Effector CD8-positive, alpha-beta T cell (primary cell): ENCODE data around the gene OR6C65.
"Not testable (repeated sequence)": the region's sequence is repeated elsewhere in the genome, so short reads cannot be mapped to it uniquely, and the experiment has no call there.

Experiments
- DNase-seq: peaks from one replicate; lab custom pipeline; 2025; lab: John Stamatoyannopoulos, UW
- total RNA-seq, 4 experiments: gene quantifications; one replicate each; lab custom pipeline; 2026; lab: John Stamatoyannopoulos, UW

OR6C65 gene
- 0 to 0.09 (median 0) reads per million in 4 experiments for total RNA-seq

DNA sequence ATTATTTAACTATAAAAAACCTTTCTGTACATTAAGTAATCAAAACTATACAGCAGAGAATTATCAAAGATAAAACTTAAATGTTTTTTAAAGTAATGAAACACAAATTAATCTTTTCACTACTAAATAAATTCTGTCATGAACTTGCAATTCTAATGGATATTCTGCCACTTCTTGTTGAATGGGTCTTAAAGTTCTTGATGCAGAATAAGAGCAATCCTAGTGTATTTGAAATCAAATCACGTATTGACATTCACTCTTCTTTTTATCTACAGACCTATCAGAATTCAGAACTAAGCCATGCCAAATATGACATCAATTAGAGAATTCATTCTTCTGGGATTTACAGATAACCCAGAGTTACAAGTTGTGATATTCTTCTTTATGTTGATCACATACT lies at the start of gene OR6C65:
Gene OR6C65 (plus strand): TSS at position 301 of the 400 bp plus-strand sequence. CDS start 0 bp downstream, at position 301.
- no peak for DNase-seq

DNA sequence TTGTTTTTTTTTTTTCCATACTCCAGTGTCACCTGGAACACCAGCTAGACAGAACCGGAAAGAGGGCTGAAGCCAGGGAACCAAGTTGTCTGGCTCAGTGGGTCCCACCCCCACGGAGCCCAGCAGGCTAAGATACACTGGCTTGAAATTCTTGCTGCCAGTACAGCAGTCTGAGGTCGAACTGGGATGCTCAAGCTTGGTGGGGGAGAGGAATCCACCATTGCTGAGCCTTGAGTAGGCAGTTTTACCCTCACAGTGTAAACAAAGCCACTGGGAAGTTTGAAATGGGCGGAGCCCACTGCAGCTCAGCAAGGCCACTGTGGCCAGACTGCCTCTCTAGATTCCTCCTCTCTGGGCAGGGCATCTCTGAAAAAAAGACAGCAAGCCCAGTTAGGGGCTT lies 45.0 kb upstream of the OR6C65 start:
- DNase-seq, result not testable (repeated sequence)

DNA sequence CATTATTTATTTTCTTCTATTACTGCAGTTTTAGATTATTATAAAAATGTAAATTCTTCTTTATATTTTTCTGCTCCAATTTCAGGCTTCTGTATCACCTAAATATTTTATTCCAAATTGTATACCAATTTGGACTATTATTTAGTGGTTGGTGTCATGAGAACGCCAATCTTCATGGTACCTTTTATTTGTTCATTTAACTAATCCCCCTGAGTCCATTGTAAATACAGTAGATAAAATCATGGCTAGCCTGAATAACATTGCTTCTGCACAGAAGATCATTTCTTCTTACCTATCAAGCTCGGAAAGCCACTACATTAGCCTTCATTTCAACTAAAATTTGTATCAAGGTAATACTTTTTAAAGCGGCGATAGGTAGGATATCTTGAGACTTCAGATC lies 37.7 kb upstream of the OR6C65 start, which contains the start of gene OR6C75:
Gene OR6C75 (plus strand): TSS at position 301 of the 400 bp plus-strand sequence. CDS start 2,136 bp downstream, outside the sequence.
- DNase-seq, result no peak

DNA sequence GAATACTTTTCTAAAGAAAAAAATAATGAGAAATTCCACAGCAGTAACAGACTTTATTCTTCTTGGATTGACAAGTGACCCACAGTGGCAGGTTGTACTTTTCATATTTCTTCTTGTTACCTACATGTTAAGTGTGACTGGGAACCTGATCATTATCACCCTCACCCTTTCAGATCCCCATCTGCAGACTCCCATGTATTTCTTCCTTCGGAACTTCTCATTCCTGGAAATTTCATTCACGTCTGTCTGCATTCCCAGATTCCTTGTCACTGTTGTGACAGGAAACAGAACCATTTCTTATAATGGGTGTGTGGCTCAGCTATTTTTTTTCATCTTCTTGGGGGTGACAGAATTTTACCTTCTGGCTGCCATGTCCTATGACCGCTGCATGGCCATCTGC lies 35.2 kb upstream of the OR6C65 start:
- DNase-seq, result no peak

DNA sequence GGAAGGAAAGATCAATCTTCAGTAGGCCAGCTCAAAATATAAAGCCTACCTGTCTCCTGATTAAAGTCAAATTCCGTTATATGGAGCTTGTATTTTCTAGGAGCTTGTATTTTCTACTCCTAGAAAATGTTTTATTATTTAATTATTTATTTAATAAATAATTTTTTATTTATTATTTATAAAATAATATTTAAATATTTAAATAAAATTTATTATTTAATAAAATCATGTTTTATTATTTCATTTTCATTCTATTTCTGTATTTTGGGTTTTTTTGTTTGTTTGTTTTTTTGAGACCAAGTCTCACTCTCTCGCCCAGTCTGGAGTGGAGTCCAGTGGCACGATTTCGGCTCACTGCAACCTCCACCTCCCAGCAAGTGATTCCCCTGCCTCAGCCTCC lies 27.8 kb upstream of the OR6C65 start:
- no peak for DNase-seq

DNA sequence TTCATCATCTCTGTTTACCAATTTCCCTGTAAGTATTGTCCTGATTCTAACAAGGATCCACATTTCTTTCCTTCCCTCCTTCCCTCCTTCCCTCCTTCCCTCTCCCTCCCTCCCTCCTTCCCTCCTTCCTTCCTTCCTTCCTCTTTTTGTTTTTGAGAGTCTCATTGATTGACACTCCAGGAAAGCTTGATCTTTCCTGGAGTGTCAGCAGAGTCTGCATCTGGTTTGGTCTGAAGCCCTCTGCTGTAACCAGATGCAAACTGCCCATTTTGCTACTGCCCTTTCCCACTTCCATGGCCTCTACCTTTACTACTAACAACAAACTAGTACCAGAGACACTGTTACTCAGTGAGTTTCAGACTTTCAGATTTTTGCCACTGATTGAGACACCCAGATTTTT lies 14.4 kb upstream of the OR6C65 start:
- DNase-seq, result no peak

DNA sequence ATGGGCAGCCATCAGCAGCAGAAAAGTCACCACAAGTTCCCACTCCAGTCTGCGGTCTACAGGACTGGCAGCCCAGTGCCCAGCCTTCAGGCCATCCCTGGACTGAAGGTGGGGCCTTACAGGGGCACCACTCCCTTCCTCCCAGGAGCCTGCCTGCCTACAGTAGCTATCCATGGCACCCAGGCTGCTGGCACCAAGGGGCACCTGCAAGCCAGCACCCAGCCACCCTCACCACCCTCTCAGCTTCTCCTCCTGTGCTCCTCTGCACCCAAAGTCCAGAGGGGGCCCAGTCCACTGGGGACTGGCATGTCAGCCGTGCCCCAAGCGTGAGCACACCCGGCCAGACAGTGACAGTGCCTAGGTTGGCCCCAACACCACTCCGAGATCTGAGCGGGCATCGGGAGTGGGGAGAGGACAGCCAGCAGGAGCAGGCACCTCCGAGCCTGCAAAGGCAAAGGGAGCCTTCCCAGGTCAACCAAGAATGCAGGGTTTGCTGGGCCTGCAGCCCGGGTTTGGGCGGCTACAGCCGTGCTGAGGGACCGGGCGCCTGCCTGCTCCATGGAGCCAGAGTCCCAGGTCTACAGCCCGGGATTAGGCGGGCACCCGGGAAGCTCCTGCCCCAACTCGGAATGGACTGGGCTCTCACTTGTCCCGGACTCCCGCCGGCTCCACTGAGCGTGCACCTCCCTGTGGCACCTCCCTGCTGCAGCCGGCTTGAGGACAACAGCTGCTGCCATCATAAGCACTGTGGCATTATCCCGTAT lies 8.1 kb upstream of the OR6C65 start:
- no peak for DNase-seq

DNA sequence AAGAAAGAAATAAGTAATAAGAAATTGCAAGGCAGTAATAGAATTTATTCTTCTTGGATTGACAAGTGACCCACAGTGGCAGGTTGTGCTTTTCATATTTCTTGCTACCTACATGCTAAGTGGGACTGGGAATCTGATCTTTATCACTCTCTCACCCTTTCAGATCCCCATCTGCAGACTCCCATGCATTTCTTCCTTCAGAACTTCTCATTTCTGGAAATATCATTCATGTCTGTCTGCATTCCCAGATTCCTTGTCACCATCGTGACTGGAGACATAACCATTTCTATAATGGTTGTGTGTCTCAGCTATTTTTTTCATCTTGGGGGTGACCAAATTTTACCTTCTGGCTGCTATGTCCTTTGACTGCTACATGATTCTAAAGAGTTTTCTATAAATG lies 4.0 kb upstream of the OR6C65 start:
- no peak for DNase-seq

DNA sequence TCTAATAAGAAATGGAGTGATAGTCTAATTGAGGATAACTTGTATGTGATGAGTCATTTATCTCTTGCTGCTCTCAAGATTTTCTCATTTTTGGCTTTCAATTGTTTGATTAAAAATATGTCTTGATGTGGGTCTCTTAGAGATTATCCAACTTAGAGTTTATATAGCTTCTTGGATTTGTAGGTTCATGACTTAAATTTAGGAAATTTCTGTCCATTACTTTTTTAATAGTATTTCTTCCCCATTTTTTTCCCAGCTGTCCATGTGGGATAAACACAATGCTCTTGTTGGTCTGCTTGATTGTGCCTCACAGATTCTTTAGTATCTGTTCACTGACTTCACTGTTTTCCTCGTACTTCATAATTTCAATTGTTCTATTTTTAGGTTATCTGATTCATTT lies 7.5 kb downstream of the OR6C65 start:
- no peak for DNase-seq

DNA sequence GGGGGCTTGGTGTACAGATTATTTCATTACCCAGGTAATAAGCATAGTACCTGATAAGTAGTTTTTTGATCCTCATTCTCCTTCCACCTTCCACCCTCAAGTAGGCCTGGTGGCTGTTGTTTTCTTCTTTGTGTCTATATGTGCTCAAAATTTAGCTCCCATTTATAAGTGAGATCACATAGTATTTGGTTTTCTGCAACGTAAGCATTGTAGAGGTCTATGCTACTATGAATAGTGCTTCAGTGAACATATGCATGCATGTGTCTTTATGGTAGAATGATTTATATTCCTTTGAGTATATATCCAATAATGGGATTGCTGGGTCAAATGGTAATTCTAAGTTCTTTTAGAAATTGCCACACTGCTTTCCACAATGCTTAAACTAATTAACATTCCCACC lies 8.8 kb downstream of the OR6C65 start:
- DNase-seq, result not testable (repeated sequence)

DNA sequence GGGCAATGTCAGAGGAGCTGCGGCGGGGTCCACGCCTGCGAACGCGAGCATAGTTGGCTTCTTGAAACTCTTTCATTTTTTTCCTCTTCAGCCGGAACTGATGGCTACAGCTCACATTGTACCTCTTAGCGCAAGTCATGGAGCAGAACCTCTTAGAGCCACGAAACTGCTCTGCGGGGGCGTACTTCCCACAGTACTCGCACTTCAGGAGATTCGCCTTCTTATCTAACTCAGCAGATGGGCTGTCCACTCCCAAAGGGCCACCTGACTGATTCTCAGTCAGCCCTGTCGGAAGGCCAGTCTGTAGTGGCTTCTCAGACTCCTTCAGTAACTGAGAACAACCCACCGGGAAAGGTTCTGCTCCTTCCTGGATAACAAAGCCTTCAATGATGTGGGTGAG lies 11.8 kb downstream of the OR6C65 start:
- DNase-seq, result not testable (repeated sequence)

DNA sequence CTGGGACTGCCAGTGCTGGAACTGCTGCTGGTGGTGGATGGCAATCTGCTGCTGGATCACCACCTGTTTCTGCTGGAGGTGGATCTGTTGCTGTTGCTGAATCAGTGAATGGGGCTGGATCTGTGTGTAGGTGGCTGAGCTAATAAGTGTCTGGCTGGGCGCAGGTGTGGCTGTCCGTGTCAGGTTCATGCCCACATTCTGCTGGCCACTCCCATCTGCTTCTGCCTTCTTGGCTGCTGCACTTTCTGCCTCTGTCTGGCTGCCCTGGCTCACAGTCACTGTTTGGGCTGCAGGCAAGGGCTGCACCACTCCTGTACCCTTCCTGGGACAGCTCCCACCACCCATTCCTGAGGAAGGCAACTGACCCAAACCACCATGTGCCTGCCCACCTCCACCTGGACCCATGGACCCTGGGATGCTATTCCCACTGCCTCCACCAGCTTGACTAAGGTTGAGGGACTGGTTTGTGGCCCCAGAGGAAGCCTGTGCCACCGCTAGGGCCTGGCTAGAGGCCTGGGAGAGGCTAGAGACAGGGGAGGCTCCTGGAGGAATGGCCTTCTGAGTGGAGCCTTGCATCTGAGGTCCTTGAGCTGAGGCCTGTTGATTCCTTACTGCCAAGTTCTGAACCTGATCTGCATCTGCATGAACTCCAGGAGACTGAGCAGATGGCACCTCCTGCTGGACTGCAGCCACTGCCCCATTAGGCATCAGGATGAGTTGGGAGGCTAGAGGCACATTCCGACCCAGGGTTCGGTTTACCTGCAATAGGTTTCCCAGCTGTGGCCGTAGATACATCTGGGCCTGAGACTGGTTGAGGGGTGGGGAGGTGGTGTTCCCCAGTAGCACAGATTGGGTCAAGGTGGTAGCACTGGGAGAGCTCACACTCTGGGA lies 13.4 kb downstream of the OR6C65 start:
- DNase-seq, result not testable (repeated sequence)

DNA sequence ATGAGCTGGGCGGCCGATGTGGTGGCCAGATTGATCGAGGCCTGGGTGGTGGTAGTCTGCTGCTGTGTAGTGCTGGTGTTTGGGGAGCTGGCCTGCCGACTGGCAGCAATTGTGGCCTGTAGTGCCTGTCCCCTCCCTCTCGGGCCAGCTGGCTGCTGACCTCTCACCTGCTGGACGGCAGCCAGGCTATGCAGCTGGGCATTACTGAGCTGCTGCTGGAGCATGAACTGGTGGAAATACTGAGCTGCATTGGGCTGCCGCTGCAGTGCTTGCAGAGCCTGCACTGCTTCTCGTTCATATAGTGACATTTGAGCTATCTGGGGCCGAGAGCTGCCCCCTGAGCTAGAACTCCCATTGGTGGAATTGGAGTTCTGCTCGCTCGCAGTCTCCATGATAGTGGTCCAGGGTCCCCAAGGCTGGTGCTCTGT lies 14.1 kb downstream of the OR6C65 start:
- DNase-seq, result not testable (repeated sequence)

DNA sequence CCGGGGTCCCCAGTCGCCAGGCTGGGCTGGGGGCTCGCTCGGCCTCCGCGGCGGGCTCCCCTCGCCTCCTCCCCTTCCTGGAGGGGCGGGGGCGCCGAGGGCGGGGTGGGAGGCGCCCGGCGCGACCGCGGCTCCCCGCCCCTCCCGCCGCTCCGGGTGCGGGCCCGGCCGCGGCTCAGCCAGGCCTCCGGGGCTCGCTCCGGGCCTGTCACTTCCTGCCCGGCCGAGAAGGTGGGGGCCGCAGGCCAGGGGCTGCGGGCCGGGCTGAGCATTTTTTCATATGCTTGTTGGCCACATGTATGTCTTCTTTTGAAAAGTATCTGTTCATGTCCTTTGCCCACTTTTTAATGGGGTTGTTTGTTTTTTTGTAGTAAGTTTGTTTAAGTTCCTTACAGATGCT lies 14.6 kb downstream of the OR6C65 start:
- DNase-seq, result not testable (repeated sequence)

DNA sequence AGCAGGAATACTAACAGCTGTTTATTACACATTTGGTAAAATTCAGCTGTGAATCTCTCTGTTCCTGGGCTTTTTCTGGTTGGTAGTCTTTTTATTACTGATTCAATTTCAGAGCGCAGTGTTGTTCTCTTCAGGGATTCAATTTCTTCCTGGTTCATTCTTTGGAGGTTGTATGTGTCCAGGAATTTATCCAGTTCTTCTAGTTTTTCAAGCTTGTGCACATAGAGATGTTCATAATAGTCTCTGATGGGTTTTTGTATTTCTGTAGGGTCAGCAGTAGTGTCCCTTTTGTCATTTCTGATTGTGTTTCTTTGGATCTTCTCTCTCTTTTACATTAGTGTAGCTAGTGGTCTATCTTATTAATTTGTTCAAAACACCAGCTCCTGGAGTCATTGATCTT lies 16.6 kb downstream of the OR6C65 start:
- DNase-seq, result no peak

DNA sequence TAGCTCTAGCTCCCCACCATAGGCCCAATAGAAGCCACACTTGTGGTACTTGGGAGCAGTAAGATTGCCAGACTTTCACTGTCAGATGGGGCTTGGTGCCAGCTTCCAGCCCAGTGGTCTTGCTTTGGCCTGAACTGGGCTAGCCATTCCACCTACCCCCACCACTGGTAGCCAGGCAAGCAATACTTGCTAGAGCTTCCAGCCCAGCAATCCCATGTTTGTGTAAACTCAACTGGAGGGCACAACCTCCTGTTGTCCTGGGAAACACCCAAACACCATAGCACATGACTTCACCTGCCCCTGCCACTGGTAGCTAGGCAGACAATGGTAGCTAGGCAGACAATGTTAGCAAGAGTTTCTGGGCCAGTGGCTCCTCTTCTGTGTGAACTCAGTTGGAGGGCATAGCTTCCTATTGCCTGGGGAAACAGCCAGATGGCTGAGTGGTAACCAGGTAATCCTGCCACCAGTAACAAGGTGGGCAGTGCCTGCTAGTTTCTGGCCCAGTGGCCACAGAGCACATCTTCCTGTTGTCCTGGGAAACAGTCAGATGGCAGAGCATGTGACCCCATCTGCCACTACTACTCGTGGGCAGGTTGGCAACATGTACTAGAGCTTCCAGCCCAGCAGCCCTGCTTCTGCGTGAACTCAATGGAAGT lies 20.1 kb downstream of the OR6C65 start:
- DNase-seq, result no peak

DNA sequence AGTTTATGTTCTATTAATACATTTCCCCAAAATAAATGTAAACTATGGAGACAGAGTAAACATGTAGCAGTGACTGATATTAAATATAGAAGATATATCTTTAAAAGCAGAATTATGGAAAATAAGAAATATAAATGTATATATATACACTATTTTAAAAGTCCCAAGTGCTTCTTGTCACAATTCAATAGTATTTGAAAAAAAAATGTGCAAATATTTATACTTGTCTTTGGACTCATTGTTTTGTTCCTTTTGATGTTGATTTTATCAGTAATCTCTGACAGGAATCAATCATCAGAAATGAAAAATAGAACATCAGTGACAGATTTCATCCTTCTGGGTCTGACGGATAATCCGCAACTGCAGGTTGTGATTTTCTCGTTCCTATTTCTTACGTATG lies 25.6 kb downstream of the OR6C65 start, which contains the start of gene OR6C76:
Gene OR6C76 (plus strand): TSS at position 301 of the 400 bp plus-strand sequence. CDS start 0 bp downstream, at position 301.
- DNase-seq, result no peak

DNA sequence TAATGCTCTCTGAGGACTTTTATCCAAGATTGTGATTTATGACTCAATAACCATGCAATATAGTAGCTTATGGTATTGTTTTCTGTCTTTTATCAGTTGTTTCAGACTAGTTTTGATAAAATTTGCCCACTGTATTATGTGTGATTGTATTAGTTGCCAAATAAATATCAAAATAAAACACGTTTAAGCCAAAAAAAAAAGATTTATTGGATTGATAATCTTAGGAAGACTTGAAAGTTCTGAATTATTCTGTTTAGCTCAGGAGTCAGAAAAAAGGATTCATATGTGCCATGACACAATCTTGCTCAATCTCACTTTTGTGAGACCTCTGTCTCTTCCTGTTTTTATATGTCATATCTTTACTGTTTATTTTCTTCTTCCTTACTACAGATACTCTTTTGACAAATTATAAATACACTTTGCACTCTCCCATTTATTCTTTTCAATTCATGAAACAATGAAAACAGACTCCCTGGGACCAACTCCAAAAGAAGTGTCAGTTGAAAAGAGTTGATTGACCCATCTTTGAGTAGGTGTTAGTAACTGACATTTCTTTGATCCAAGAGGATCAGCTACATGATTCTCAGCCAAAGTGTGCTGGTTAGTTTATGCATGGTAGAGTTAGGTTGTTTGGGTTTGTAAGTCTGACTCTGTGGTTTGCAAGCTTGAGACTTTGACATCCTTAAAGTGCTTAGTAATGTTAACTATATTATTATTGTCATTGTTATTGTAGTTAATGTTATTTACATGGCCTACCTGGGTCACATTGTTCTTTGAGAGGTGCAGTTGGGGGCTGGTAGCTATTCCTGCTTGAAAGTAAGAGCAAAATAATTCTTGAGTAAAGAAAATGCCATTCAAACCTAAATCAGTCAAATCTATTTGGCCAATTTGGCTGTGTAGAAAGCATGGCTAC lies 28.3 kb downstream of the OR6C65 start:
- no peak for DNase-seq

DNA sequence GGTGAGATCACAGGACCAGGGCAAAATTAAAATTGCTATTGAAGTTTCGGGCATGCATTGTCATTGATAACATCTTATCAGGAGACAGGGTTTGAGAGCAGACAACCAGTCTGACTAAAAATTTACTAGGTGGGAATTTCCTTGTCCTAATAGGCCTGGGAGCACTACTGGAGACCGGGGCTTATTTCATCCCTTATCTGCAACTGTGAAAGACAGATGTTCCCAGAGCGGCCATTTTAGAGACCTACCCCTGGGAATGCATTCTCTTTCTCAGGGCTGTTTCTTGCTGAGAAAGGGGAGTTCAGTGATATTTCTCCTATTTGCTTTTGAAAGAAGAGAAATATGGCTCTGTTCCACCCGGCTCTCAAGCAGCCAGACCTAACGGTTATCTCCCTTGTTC lies 40.9 kb downstream of the OR6C65 start:
- DNase-seq, result not testable (repeated sequence)

DNA sequence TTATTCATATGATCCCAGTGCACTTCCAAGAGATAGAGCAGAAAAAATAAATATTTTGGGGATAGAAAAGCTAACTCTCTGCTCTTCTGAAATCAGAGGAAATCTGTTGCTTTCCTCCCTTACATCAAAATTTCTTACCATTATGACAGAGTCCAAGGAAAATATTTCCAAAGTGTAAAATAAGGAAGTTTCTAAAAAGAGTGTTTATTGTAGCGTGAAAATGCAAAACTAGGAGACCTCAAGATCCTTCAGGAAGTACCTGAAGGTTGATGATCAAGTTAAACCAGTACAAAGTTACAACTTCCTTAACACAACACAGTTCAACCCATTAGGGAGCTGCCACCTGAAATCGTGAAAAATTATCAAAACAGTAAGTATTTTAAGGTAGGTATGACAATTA lies 43.4 kb downstream of the OR6C65 start, which contains the start of gene OR6C2:
Gene OR6C2 (plus strand): TSS at position 301 of the 400 bp plus-strand sequence. CDS start 8,138 bp downstream, outside the sequence.
- no peak for DNase-seq

DNA sequence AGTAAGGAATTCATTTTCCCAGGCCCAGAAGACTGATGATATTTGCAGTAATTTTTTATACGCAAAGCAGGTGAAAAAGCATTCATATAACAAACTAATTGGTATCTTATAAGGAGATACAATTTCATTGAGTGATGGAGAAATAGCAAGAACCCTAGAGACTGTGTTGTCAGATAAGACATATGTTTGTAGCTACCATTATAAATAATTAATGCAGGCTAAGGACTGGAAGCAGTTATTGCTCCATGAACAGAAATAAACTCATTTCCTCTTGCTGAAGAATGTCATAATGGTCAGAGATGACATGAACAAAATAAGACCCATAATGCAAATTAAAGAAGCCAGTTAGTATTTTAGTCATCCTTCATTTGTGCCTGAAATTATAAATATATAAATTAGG lies 45.0 kb downstream of the OR6C65 start:
- no peak for DNase-seq
